GM12865 (cell line): ENCODE measurements around the gene NHLRC4.

Experiments used
- DNase-seq: peaks from one replicate; pipeline ENCODE4 v3.0.0; 2010; ENCODE audit warnings: low read depth
- H3K4me3 ChIP-seq: 2 replicates; pipeline ENCODE4 v1.5.1; 2011; ENCODE audit warnings: mild to moderate bottlenecking, low read depth, low read length, control low read depth
- TF ChIP-seq, protein P1 (sequence below): IDR thresholded peaks from 2 replicates; pipeline ENCODE4 v1.5.1; 2011; ENCODE audit warnings: low read length, control low read depth, low read depth, inconsistent platforms; ENCODE audit not compliant: insufficient read depth; ENCODE audit errors: missing control alignments

Gene NHLRC4

DNA sequence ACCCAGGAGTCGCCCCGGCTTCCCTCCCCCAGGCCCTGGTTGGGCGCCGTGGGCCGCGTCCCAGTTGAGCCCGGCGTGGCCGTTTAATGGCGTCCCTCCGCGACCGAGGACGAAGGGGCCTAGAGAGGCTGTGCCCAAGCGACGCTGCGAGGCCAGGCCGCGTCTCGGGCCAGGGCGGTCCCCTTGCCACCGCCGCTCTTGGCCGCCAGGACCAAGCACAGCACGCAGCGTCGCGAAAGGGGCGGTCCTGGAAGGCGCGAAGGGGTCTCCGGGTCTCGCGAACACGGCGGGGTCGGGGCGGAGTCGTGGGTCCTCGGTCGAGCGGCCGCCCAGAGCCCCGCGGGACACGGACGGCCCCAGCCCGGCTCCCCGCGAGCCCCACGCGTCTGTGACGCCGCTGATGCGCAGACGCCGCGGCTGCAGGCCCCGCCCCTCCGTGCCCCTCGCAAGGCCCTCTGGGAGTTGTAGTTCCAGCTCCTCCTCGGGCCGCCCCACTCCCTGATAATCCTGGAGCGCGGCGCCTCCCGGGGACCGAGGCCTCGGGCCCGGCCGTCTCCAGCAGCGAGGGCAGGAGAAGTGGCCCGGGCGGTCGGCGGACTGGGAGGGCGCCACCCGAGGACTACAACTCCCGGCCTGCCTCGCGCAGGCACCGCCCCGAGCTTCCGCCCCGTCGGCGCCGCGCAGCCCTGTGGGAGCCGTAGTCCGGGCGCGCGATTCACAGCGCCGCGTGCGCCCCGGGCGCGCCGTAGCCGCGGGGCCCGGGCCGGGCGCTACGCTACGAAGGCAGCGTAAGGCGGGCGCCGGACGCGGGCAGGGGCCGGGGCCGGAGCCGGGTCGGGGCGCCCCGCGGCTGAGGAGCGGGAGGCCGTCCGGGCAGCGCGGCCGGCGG is 39.5 kb upstream of the NHLRC4 start, which contains the start of gene CAPN15:
Gene CAPN15, plus strand, starts transcription at position 698 of the 889 bp plus-strand sequence. CDS start 19,127 bp downstream, outside the sequence.
- DNase-seq, result peak; percentile 92
- TF ChIP-seq, protein P1, sequence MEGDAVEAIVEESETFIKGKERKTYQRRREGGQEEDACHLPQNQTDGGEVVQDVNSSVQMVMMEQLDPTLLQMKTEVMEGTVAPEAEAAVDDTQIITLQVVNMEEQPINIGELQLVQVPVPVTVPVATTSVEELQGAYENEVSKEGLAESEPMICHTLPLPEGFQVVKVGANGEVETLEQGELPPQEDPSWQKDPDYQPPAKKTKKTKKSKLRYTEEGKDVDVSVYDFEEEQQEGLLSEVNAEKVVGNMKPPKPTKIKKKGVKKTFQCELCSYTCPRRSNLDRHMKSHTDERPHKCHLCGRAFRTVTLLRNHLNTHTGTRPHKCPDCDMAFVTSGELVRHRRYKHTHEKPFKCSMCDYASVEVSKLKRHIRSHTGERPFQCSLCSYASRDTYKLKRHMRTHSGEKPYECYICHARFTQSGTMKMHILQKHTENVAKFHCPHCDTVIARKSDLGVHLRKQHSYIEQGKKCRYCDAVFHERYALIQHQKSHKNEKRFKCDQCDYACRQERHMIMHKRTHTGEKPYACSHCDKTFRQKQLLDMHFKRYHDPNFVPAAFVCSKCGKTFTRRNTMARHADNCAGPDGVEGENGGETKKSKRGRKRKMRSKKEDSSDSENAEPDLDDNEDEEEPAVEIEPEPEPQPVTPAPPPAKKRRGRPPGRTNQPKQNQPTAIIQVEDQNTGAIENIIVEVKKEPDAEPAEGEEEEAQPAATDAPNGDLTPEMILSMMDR, result no peak
- peak within 1 kb of the TSS; percentile 96 for H3K4me3 ChIP-seq

DNA sequence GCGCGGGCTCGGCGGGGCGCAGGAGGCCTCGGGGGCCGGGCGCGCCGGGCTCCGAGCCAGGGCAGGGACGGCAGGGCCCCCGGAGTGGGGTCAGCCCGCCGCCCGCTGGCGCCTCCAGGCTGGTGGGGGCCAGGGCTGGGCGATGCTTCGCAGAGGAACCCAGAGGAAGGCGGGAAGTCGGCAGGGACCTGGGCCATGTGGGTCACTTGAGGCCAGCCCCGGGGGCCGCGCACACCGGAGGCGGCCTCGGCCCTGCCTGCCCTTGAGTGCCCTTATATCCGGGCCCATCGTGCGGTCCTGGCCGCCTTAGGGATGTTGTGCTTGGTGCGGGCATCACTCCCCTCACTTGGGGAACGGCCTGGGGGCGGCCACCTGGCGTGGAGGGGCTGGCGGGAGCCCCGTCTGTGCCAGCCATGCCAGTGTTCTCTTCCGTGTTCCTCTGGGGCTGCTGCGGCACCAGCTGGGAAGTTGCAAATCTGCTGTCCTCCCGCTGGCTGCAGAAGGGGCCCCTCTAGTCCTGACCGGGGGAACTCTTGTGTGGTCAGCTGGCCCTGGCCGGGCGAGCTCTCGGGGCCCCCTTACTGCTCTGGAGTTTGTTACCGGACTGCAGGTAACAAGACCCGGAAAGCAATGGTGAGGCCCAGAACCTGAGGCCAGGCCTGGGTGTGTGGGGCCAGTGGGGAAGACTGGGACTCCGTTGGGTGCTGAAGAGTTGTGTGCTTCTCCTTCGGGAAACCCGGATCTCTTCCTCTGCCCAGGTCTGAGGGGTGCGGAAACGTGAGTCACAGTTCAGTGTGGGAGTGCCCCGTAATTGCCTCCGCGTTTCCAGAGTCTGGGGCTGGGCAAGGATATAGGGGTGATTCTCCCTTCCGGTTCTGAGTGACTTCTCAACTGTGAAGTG is 38.4 kb upstream of the NHLRC4 start:
- TF ChIP-seq, protein P1, result no peak
- peak; percentile 46 for DNase-seq
- H3K4me3 ChIP-seq, result peak overlapping the region; percentile 94

- peak; percentile 54 for DNase-seq
- H3K4me3 ChIP-seq, result peak overlapping the region; percentile 94
- TF ChIP-seq, protein P1, result no peak
Measured at GRCh38 chr16:529012-529575, 37.7 kb upstream of the NHLRC4 start.

DNA sequence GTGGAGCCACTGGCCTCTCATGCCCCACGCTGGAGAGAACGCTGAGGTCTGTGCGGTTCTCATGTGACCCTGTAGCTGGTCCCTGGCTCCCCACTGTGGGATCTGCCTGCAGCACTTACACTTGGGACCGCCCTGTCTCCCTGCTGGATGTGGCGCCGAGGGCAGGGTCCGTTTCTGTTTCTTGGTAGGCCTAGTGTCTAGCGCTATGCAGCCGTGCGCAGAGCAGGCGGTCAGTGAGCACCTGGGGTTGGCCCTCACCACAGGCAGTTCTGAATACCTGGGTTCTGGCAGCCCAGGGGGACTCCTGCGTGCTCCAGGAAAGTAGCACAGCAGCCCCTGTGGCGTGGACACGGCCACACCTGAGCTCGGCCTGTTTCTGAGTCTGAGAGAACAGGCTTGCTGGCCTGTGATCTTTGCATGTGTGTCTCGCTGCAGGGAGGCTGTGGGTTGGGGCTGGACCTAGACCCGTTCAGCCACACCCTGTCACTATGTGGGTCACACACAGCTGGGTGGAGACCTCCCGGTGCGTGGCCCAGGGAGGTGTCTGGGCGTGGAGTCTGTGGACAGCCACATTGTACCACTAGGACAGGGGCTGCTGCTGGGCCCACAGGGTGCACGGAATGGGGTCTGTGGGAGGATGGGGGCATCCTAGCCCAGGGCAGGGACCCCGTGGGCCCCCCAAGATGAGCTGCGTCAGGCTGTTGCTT is 36.5 kb upstream of the NHLRC4 start:
- H3K4me3 ChIP-seq, result no peak overlapping the region
- TF ChIP-seq, protein P1, result no peak
- no peak for DNase-seq

DNA sequence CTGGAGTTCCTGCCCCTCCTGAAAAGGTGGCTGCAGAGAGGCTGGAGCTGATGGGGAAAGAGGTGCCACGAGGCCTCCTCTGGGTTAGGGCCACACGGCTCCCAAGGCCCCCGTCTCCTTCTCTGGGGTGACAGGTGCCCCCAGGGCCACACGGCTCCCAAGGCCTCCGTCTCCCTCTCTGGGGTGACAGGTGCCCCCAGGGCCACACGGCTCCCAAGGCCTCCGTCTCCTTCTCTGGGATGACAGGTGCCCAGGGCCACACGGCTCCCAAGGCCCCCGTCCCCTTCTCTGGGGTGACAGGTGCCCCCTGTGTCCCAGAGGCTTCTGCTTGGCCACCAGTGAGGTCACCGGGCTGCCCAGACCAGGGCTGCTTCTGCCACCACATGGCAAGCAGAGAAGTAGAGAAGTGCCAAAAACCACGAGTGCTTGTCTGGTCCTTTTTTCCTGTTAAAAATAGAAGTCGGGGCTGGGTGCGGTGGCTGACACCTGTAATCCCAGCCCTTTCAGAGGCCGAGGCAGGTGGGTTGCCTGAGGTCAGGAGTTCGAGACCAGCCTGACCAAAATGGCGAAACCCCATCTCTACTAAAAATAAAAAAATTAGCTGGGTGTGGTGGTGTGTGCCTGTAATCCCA is 35.2 kb upstream of the NHLRC4 start:
- no peak for DNase-seq
- no peak overlapping the region for H3K4me3 ChIP-seq
- TF ChIP-seq, protein P1, result no peak
